GM21825 (cell line): ENCODE measurements around the gene NUMBL.

Experiments used
- ATAC-seq: cut with Tn5 transposase; IDR thresholded peaks from one replicate; pipeline ENCODE4 v1.9.1; 2021; ENCODE audit warnings: mild to moderate bottlenecking, moderate library complexity; ENCODE audit not compliant: unreplicated experiment

The NUMBL gene

GRCh38 chr19:40691421-40692211, 1.2 kb upstream of the NUMBL start:
- no peak for ATAC-seq

DNA sequence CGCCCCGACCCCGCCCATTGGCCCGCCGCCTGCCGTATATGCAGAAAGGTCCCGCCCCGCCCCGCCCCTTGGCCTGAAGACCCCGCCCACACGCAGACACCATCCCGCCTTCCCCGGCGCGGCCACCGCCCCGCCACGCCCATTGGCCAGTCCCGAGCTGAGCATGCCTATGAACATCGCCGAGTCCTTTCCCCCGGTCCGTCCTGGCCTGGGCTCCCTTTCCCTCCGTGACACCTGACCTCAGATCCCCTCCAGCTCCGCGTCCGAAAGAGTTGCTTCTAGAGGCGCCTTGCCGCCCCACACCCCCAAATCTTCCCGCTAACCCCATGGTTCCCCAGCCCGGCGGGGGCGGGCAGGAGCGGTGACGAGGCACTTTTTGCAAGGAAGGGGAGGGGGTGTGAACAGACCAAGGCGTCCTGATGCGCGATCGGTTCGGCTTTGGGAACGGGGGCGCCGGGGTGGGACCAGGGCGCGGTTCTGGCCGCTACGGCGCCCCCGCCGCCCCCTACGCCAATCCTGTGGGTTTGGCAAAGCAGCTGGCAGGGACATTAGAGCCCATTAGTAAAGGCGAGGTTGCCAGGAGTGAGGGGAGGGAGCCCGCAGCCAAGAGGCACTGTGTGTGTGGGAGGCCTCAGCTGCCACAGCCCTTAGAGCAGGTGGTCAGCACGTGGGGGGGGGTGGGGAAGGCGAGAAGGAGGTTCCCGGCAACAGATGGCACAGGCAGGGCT, 406 bp upstream of the NUMBL start:
- peak; percentile 57 for ATAC-seq

DNA sequence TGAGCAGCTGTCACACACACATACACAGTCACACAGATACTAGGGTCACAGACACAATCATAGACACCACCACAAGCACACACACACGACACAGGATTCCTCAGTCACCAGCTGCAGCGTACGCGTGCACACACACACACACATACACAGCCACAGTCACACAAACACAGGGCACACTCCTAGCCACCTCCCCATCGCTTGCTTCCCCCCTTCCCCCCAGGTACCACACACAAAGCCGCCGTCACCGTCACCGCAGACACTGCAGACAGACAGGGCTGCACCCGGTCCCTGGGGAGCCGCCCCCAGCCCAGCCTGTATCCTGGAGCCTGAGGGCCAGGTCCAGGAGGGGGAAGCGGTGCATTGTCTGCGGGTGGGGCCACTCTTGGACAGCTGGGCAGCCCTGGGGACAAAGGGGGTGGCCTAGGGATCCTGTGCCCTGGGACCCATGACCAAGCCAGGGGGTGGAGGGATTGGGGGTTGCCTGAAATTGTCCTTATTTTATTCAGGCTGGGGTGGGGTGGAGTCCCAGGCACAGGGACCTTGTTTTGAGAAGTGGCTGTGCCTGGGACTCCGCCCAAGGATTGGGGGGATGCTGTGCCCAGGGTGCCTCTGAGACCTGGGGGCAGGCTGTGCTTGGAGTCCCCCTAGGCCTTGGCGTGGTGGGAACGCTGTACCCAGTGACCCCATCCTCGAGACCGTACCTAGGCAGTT, 957 bp downstream of the NUMBL start:
- ATAC-seq = no peak

DNA sequence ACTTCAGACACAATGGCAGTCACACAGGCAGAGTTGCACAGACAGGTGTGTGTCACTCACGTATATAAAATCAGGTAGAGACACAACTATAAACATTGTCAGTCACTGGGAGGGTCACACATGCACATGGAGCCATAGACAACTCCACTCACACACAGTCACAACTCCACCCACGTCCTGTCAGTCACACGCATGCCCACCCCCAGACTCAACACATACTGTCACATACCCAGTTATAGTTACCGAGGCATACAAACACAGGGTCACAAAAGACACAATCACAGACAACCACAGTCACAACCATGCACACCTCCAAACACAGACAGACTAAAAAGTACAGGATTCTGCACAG, 1.5 kb downstream of the NUMBL start:
- no peak for ATAC-seq

- ATAC-seq = no peak
These were observed 2.1 kb downstream of the NUMBL start for GRCh38 chr19:40688309-40688708.

DNA sequence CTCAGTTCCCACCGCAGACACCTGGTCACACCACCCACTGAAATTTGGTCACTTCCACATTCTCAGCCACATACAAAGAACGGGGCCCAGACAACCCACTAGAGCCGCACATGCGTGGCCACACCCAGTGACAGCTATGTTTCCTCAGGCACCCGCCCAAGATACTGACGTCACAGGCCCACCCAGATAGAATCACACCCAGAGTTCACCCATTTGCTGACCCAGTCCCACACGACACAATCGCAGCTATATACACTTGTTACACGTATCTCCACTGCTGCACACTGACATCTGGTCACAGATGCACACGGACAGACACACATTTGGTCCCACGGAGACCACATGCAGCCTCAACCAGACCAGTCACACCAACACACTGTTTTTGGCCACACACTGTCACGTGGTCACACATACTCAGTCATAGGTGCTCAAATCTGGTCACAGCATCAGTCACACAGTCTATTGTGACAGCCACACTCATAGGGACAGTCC, 2.9 kb downstream of the NUMBL start:
- ATAC-seq = no peak

- no peak for ATAC-seq
These were observed 3.4 kb downstream of the NUMBL start for GRCh38 chr19:40686882-40687524.

GRCh38 chr19:40685563-40685962, 4.9 kb downstream of the NUMBL start:
- ATAC-seq = no peak

DNA sequence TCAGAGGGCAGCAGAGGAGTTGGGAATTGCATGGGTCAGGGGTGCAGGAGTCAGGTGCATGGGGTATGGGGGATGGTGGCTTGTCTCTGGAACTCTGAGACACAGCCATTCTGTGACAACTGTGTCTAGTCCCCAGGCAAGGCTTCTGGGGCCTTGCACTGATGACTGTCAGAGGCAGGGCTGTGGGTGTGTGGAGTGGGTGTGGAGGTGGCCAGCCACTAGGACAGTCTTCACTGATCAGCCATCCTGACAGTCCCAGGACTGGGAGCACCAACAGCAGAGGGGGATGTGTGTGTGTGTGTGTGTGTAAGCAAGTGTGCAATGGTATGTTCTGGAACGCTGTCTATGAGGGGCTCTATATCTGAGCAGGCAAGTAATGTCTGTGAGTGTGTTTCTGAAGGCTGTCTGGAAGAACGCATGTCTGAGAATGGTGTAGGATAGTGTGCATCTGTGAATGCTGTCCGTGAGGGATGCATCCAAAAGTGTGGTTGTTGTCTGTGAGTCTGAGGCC, 5.4 kb downstream of the NUMBL start:
- no peak for ATAC-seq

- ATAC-seq = no peak
These were observed 6.2 kb downstream of the NUMBL start for GRCh38 chr19:40684280-40684679.

- no peak for ATAC-seq
These were observed 7.0 kb downstream of the NUMBL start for GRCh38 chr19:40683437-40683836.

- ATAC-seq = no peak
These were observed 8.0 kb downstream of the NUMBL start for GRCh38 chr19:40682431-40682964.

GRCh38 chr19:40681039-40681438, 9.4 kb downstream of the NUMBL start:
- no peak for ATAC-seq

DNA sequence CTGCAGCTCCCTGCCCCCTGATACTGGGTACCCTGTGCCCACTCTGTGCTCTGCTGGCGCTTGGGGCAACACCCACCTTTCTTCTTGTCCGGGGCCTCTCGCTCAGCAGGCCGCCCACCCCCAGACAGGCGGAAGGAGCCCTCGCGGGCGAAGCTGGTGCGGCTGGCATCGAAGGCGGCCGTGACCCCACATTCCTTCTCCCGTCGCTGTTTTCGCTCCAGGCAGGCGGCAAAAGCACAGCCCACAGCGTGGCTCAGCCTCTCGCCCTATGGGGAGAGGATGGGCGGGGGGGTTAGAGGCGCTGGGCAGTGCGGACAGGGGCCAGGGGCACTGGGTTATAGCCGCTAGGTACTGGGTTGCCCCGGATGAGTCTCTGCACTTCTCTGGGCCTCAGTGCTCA, 13.3 kb downstream of the NUMBL start:
- no peak for ATAC-seq

- no peak for ATAC-seq
These were observed 16.2 kb downstream of the NUMBL start for GRCh38 chr19:40674291-40674690.

GRCh38 chr19:40673397-40673796, 17.1 kb downstream of the NUMBL start:
- no peak for ATAC-seq

GRCh38 chr19:40672573-40673299, 17.7 kb downstream of the NUMBL start:
- ATAC-seq = no peak

- ATAC-seq = no peak
These were observed 18.4 kb downstream of the NUMBL start for GRCh38 chr19:40672038-40672437.

- no peak for ATAC-seq
These were observed 19.0 kb downstream of the NUMBL start for GRCh38 chr19:40671404-40671803.

DNA sequence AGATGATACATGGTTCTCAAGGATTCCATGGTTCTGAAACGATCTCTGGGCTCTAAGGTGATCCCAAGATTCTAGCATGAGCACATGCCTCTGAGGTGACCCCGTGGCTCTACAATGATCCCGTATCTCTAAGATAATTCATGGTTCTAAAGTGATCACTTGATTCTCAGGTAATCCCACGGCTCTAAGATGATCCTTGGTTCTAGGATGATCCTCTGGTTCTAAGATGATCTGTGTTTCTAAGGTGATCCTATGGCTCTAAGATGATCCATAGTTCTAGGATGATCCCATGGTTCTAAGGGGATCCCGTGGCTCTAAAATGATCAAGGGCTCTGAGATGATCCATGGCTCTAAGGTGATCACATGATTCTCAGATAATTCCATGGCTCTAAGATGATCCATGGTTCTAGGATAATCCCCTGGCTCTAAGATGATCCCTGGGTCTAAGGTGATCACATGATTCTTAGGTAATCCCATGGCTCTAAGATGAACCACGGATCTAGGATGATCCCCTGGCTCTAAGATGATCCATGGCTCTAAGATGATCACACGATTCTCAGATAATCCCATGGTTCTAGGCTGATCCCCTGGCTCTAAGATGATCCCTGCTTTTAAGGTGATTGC, 21.3 kb downstream of the NUMBL start:
- no peak for ATAC-seq
